ENCODE results near the gene CARS1.

DNA sequence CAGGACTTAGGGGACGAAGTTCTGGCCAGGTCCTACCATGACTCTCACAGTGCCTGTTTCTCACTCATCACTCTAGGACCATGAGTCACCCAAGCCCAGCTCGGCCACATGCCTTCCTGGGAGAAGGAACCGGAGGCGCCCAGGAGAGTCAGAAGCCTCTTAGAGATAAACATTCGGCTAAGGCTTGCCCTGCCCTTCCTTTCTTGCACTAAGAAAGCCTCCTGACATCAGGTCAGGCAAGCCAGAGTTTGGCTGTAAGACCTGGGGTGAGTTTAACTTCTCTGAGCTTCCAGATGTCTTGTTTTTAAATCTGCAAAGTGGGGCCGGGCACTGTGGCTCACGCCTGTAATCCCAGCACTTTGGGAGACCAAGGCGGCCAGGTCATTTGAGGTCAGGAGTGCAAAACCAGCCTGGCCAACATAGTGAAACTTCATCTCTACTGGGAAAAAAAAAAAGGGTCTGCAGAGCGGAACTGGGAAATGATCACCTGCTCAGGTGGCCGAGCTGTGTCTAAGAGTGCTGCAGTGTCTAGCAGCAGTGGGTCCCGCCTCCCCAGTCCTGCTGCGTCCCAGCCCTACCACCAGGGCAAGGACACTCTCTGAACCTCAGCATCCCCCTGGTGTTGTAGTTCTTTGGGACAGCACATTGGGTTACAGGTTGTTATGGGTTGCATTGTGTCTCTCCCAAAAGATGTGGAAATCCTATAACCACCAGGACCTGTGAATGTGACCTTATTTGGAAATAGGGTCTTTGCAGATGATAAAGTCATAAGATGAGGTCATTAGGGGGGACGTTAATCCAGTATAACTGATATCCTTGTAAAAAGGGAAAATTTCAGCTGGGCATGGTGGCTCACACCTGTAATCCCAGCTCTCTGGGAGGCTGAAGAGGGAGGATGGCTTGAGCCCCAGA, 1.8 kb upstream of the CARS1 start:
- TF ChIP-seq, protein P1, sequence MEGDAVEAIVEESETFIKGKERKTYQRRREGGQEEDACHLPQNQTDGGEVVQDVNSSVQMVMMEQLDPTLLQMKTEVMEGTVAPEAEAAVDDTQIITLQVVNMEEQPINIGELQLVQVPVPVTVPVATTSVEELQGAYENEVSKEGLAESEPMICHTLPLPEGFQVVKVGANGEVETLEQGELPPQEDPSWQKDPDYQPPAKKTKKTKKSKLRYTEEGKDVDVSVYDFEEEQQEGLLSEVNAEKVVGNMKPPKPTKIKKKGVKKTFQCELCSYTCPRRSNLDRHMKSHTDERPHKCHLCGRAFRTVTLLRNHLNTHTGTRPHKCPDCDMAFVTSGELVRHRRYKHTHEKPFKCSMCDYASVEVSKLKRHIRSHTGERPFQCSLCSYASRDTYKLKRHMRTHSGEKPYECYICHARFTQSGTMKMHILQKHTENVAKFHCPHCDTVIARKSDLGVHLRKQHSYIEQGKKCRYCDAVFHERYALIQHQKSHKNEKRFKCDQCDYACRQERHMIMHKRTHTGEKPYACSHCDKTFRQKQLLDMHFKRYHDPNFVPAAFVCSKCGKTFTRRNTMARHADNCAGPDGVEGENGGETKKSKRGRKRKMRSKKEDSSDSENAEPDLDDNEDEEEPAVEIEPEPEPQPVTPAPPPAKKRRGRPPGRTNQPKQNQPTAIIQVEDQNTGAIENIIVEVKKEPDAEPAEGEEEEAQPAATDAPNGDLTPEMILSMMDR (IDR thresholded peaks at IDR 0.05; ENCODE audit: insufficient read depth, low read length, poor library complexity, severe bottlenecking): no peak
- TF ChIP-seq EZH2phosphoT487 (conservative IDR thresholded peaks at IDR 0.05; ENCODE audit: low read length): no peak
